GM21737 (cell line): ENCODE measurements around the gene USP48.

Source experiments
- ATAC-seq: cut with Tn5 transposase; IDR thresholded peaks from one replicate; pipeline ENCODE4 v1.9.1; 2021; ENCODE audit warnings: mild to moderate bottlenecking, moderate library complexity; ENCODE audit not compliant: unreplicated experiment

USP48 gene

GRCh38 chr1:21670059-21670881 is 112.7 kb downstream of the USP48 start:
- no peak for ATAC-seq

GRCh38 chr1:21669258-21670058 is 113.5 kb downstream of the USP48 start, which contains the start of gene RAP1GAP:
RAP1GAP (minus strand) TSS chr1:21669357; CDS start chr1:21620032, 49,325 bp downstream.
- no peak for ATAC-seq

DNA sequence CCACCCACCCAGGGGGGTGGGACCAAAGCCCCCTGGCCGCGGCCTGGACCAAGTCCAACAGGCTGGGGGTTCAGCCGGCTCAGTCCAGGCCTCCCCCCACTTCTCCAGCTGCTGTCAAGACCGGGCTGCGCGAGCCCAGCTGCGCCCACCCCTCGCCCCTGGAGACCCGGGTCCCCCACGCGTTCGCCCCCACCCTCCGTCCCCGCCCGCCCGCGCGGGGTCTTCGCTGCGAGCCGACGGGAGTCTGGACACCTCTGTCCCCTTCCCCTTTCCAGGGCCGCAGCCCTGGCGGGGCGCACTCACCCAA is 114.0 kb downstream of the USP48 start:
- ATAC-seq: no peak

- ATAC-seq: no peak
Measured at GRCh38 chr1:21668232-21668950, 114.6 kb downstream of the USP48 start.

GRCh38 chr1:21667348-21668231 is 115.4 kb downstream of the USP48 start:
- no peak for ATAC-seq

- no peak for ATAC-seq
Measured at GRCh38 chr1:21666576-21667320, 116.2 kb downstream of the USP48 start.

- no peak for ATAC-seq
Measured at GRCh38 chr1:21665711-21666575, 117.0 kb downstream of the USP48 start.

GRCh38 chr1:21664806-21665588 is 118.0 kb downstream of the USP48 start:
- no peak for ATAC-seq

DNA sequence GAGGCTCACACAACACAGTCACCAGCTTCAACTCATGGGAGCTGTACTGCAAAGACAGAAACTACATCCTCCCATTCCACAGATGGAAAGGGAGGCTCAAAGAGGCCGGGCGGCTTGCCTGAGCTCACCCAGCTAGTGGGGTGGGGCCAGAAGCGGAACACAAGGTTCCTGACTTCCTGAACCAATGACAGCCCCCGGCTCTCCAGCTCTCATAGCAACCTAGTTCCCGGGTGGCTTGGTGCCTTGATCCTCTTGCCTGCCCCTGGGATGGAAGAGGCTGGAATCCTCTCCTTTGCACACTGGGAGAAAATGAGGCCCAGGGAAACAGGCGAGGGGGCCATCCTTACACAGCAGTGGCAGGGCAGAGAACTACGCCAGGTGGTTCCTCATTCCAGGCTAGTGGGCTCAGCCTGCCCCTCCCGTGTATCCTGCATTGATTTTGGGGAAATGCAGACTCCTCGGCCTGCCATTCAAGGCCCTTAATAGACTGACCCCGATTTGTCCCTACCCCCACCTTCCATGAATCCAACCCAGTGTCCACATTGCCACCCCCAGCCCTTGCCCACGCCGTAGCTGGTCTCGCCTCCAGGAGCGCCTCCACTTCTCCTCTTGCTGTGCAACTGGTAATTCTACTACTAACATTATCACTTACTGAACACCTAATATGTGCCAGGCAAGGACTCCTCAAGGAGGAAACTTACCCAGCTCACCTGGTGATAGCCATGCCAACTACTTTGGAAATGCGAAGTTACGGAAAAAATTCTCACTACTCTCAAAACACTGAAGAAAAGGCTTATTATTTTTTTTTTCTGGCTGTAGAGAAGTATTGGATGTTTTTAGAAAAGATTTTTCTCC is 118.8 kb downstream of the USP48 start:
- ATAC-seq: no peak

DNA sequence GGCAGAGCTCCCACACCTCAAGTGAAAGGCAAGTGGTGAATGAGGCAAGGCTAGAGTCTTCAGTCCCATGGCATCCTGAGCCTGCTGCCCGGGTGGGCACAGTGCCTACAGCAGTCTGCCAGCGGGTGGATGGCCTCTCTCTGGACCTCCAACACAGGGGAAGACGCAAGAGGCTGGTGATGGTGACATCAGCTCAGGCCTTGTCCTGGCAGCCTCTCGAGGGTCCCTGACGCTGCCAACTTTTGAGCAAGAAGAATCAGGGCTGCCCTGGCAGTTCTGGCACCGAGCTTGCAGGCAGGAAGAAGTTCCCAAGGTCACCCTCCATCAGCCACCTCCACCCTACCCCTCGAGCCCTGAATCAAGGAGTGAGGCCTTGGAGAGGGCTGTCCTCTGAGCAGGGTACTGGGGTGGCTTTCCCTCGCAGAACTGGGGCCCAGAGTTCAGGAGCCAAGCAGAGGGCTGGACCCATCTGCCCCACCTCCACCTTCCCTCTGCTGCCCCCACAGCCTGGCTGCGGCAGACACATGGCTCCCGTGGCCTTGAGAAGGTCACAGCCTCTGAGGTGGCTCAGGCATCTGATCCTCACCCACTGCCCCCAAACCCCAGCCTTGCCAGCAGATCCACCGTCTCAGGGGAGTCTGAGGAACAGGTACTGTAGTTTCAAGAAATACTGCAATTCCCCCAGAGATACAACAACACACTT is 119.5 kb downstream of the USP48 start:
- ATAC-seq: no peak

GRCh38 chr1:21662426-21663247 is 120.3 kb downstream of the USP48 start:
- no peak for ATAC-seq

DNA sequence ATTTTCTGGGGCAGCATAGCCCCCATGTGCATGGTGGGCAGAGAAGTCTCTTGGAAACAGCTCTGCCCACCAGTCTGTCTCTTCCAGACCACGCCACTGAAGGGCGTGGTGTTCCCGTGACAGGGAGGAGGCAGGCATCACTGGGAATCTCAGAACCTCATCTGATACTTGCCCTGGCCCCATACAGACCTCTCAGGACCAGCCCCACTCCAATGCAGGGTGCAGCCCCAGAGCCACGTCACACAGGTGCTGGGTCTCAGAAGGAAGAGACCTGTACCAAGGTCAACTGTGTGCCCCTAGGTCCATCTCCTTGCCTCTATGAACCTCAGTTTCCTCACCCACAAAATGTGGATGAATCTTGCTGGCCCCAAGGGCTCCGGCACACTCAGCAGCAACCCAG is 121.1 kb downstream of the USP48 start:
- no peak for ATAC-seq

- ATAC-seq: no peak
Measured at GRCh38 chr1:21659924-21660326, 123.0 kb downstream of the USP48 start.

GRCh38 chr1:21659099-21659923 is 123.6 kb downstream of the USP48 start:
- ATAC-seq: no peak
